ENCODE data around the gene DYRK1A.

DYRK1A gene

DNA sequence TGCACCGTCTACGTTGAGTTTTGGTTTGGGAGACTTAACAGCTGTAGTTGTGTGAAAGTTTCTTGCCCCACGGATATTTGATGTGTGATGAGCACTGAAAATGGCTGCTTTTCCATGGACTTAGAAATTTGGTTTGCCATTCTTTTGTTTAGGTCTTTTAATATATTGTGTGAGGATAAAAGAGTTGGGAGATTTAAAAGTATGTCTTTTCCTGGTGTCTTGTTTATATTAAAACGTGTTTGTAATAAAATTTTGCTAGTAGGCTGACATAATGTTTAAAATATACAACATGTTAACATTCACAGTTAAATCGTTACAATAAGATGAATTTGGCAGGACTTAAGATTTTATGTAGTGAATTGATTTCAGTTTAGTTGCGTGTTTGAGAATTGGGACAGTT is 106.9 kb downstream of the DYRK1A start:
- H3K27ac ChIP-seq, result no peak overlapping the region
- TF ChIP-seq CTCF (conservative IDR thresholded peaks at IDR 0.05), result no peak

- no peak for TF ChIP-seq CTCF (conservative IDR thresholded peaks at IDR 0.05)
- H3K27ac ChIP-seq, result no peak overlapping the region
These were observed 107.8 kb downstream of the DYRK1A start for GRCh38 chr21:37474342-37474741.

DNA sequence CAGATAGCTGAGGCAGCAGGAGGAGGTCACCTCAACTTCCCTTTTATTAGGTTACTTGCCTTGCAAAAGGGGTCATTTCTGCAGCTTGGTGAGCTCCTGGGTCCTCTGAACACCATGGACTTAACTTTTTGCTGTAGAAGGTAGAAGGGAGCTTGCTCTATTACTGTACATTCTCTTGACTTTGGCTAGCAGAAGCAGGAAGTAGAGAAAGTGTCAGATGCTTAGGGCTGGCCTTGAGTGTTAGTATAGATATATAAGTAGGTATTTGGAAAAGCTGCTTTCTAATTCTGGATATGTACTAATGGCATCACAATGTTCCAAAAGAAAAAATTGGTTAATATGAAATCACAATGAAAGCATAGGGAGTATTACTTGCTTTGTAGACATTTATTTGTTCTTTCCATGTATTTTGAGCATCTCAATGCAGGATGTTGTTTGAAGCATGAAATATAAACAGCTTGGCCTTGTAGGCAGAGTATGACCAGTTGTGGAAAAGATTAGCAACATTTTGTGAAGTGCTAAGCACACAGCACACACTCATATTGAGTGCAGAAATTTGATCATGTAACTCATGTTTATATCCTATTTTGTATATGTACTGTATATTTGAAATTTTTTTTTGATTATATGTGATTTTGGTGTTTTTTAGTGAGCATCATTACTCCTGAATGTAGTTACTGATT is 108.8 kb downstream of the DYRK1A start:
- no peak overlapping the region for H3K27ac ChIP-seq
- TF ChIP-seq CTCF (conservative IDR thresholded peaks at IDR 0.05), result no peak

DNA sequence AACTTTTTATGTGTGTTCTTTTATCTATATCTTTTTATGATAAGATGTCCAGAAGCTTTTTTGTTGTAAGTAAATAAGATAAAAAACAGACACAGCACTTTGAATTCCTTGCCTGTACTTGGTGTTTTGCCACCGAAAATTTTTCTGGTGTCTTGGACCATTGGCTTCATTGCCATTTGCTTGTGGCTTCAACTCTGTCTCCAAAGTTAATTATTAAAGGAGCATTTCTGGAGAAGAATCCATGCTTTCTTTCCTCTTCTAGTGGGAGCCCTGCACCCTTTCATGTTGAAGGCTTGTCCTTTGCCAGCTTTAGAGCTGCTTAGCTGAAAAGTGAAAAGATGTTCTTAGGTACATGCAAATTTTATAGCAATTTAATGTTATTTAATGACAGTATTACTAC is 112.2 kb downstream of the DYRK1A start:
- peak overlapping the region; percentile 63 for H3K27ac ChIP-seq
- TF ChIP-seq CTCF (conservative IDR thresholded peaks at IDR 0.05), result no peak

- TF ChIP-seq CTCF (conservative IDR thresholded peaks at IDR 0.05), result no peak
- H3K27ac ChIP-seq, result no peak overlapping the region
These were observed 117.2 kb downstream of the DYRK1A start for GRCh38 chr21:37483776-37484175.

DNA sequence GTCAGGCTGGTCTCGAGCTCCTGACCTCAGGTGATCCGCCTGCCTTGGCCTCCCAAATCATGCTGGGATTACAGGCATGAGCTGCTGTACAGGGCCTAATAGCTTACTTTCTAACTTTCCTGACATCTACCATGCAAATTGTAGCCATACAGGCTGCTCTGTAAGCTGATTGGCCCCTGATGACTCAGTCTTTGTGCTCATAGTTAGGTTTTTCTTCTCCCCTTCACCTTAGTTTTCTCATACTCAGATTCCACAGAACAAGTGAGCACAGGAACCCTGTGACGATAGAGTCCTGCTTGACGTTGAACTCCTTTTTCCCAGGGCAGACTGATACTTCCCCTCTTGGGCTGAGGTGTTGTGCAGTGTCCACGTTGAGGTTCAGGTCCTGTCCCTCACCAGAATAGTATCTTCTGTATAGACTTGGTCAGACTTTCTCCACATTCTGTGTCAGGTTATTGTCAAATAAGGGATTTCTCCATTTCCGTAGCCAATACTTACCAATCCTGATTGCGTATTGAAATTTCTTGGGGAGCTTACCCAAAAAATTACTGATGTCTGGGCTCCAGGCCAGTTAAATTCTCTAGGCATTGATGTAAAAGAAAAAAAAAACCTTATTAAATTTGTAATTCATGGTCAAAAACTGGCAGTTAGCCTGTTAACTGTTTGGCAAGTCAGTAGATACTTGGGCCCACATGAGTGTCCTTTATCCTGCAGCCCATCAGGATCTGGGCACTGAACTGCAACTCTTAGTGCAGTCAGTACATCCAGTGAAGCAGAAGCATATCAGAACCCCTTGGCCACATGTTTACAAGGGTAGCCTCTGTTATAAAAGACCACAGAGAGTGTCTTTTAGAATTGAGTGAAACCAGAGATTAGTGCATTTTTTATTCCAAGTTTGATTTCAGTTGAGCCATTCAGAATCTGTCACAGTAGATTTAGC is 118.2 kb downstream of the DYRK1A start:
- TF ChIP-seq CTCF (conservative IDR thresholded peaks at IDR 0.05), result no peak
- no peak overlapping the region for H3K27ac ChIP-seq

DNA sequence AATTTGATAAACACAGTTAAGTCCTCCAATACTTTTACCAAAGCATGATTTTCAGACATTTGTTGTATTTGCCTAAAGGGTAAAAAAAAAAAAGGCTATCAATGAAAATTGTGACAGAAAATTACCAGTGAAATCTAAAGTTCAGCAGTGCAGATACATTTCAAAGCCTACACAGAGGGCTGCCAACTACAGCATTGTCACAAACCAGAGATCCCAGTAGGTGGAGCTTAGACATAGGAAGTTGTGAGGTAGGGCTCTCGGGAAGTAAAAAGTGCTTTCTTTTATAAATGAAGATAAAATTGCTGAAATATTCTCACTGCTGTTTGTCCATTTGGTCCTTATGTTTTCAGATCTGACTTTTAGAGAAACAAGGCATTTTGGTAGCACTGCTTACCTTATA is 123.0 kb downstream of the DYRK1A start:
- H3K27ac ChIP-seq, result no peak overlapping the region
- TF ChIP-seq CTCF (conservative IDR thresholded peaks at IDR 0.05), result no peak

All from VCaP (cell line).